ENCODE data around the gene ZSCAN23. TPM values are rescaled to one million over a fixed set of nuclear protein-coding genes. Genes with fewer than 3 reads are reported as not detected.

ZSCAN23 gene
- total and polyA plus RNA-seq, 9 of the 15 experiments (the other 6 are each of a cell fraction or from before 2014, with no cell fraction given): 0.05 to 0.29 (median 0.21) TPM; not detected in 1

GRCh38 chr6:28489366-28490204 lies 46.3 kb upstream of the ZSCAN23 start (continued):
- TF ChIP-seq ZNF740 (CRISPR knock-in tag; IDR thresholded peaks at IDR 0.05) (peak; percentile 97), ZNF740 (tag; IDR thresholded peaks at IDR 0.05) (peak in 1 of 2 experiments; percentile 96; a peak in 3 of 4 replicates), YBX1 (IDR thresholded peaks at IDR 0.05) (no peak), ZNF766 (CRISPR knock-in tag; conservative IDR thresholded peaks at IDR 0.05) (peak; percentile 74), PTRF (tag; IDR thresholded peaks at IDR 0.05) (no peak), ZBTB1 (CRISPR knock-in tag; IDR thresholded peaks at IDR 0.05; ENCODE audit: borderline replicate concordance, low read depth) (0 out of 2 replicates have a peak, but pooled peaks have one; percentile 46), E2F8 (IDR thresholded peaks at IDR 0.05; ENCODE audit: low read depth, partially characterized antibody) (no peak), SIRT6 (IDR thresholded peaks at IDR 0.05; ENCODE audit: low read depth, low read length) (no peak), PHB2 (IDR thresholded peaks at IDR 0.05; ENCODE audit: low read depth) (no peak), RREB1 (CRISPR knock-in tag; IDR thresholded peaks at IDR 0.05) (peak; percentile 21; the same call in 1 of the 2 replicates), YY1 (IDR thresholded peaks at IDR 0.05; ENCODE audit: borderline replicate concordance in 1 of 3, control insufficient read depth in 1 of 3, extremely low read depth in 1 of 3, insufficient read depth in 3 of 3, insufficient read length in 1 of 3, insufficient replicate concordance in 2 of 3, low read depth in 1 of 3, low read length in 2 of 3) (no peak), ZNF507 (tag; conservative IDR thresholded peaks at IDR 0.05) (no peak), ZNF436 (CRISPR knock-in tag; IDR thresholded peaks at IDR 0.05) (0 out of 2 replicates have a peak, but pooled peaks have one; percentile 0)
